HG02938 (cell line): ENCODE results near the gene PLXNB2.
"Not testable (repeated sequence)": the region's sequence is repeated elsewhere in the genome, so short reads cannot be mapped to it uniquely, and the experiment has no call there.

Source experiments
- ATAC-seq: cut with Tn5 transposase; IDR thresholded peaks from one replicate; pipeline ENCODE4 v1.9.1; 2021; ENCODE audit warnings: mild to moderate bottlenecking, moderate library complexity; ENCODE audit not compliant: unreplicated experiment

PLXNB2 gene

DNA sequence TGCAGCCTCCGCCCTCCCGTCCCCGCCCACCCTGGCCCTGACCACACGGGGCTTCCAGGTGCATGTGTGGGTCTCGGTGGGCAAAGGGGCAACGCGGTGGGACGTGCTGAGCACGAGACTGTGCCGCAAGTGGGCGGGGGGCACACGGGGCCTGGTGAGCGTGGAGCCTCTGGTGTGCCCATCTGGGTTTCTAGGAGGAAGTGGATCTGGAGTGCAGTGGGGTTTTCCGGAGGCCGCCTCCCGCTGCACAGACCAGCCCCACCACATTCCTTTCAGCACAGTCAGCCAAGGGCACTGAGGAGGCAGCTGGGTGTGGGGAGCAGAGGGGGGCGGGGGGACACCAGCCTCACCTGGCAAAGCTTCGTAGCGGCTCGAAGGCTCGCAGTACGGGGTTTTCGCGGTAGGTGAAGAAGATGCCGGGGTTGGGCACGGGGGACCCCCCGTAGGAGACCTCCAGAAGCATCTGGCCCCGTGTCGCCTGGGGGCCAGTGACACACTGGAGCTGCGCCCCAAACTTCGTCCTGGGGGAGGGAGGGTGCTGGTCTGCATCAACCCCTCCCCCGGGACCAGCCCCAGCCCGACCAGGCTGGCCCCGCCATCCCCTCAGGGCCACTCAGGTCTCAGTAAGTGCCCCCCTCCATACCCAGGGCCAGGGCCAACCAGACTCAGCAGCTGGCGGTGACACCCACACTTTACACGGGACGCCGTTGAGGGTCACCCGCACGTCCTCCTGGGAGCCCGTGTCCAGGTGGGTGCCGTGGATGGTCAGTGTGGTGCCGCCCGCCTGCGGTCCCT lies 24.9 kb downstream of the PLXNB2 start:
- no peak for ATAC-seq

GRCh38 chr22:50281957-50282356 lies 25.5 kb downstream of the PLXNB2 start:
- no peak for ATAC-seq

DNA sequence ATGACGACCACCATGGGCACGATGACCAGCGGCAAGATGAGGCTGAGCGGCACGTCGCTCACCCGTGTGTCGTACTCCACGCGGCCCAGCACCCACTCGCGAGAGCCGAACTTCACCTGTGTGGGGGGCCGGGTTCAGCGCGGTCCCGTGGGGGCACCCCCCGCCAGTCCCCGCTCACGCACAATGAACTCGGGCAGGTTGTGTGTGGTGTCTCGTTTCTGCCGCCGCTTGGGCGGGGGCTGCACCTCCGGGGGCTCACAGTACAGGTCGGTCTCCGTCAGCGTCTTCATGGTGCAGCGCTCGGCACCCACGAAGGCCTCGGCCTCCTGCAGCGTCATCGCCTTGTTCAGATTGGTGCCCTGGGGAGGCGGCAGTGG lies 26.1 kb downstream of the PLXNB2 start:
- ATAC-seq = no peak

DNA sequence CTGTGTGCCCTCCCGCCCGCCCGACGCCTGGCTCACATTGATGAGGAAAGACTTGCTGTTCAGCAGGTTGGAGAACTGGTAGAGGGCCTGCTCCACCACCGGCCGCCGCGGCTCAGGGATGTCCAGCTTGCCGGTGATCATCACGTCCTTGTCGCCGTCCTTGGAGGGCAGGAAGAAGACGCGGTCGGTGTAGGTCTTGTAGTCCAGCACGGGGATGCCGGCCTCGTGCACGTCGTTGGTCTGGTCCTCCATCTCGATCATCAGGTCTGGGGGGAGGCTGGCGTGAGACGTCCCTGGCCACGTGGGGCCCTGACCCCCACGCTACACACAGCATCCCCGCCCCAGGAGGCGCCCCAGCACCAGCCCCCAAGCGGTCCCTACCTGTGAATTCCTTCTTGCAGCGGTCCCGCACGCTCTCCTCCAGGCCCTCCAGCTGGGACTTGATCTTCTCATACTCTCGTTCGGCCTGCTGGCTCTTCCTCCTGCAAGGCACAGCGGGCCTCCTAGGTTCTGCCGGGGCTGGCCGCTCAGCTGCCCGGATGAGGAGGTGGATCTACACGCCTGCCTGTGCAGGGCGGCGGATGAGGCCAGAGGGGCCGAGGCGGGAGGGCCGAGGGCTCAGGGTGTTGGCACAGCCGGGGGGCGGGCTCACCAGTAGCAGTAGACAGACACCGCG lies 26.6 kb downstream of the PLXNB2 start:
- ATAC-seq = no peak

GRCh38 chr22:50280022-50280707 lies 27.3 kb downstream of the PLXNB2 start:
- ATAC-seq = no peak

- ATAC-seq = no peak
Observed at GRCh38 chr22:50278956-50279619, 28.4 kb downstream of the PLXNB2 start.

GRCh38 chr22:50278461-50278860 lies 29.0 kb downstream of the PLXNB2 start:
- no peak for ATAC-seq

DNA sequence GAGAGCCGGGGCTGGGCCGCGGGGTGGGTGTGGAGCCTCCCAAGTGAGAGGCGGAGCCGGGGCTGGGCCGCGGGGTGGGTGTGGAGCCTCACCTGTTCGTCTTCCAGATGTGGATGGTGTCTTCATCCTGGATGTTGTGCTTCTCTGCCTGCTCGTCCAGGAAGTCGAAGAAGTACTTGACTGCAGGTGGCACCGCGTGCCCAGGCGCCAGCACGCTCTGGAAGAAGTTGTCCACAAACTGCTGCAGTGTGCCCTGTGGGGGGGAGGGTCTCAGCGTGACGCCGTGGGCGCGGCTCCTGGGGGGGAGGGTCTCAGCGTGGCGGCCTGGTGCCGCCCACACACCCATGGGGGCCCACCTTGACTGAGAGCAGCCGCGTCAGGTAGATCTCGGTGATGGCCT lies 29.7 kb downstream of the PLXNB2 start:
- no peak for ATAC-seq

- ATAC-seq = no peak
Observed at GRCh38 chr22:50276143-50276542, 31.3 kb downstream of the PLXNB2 start.

- no peak for ATAC-seq
Observed at GRCh38 chr22:50275181-50276055, 32.0 kb downstream of the PLXNB2 start.

DNA sequence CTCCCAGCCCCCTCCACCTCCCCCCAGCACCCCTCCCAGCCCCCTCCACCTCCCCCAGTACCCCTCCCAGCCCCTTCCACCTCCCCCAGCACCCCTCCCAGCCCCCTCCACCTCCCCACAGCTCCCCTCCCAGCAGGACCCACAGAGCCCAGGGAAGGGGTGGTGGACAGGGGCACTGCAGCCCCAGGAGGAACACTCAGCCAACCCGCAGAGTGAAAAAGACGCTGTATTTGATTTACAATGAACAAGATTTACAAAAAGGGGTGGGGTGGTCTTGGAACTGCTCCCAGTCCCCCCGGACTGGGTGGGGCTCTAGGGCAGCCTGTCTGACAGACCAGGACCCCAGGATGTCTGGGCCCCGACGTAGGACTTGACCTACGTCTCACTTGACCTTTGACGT lies 32.7 kb downstream of the PLXNB2 start:
- no peak for ATAC-seq

- no peak for ATAC-seq
Observed at GRCh38 chr22:50274311-50274710, 33.1 kb downstream of the PLXNB2 start.

GRCh38 chr22:50273781-50274180 lies 33.7 kb downstream of the PLXNB2 start:
- not testable (repeated sequence) for ATAC-seq

DNA sequence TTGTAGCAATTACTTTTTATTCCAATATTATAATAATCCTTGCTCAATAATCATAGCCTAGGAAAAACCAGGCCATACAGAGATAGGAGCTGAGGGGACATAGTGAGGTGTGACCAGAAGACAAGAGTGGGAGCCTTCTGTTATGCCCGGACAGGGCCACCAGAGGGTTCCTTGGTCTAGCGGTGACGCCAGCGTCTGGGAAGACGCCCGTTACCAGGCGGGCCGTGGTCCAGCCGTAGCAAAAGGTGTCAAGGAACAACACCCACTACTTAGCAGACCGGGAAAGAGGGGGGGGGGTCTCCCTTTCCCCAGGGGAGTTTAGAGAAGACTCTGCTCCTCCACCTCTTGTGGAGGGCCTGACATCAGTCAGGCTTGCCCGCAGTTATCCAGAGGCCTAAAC lies 34.1 kb downstream of the PLXNB2 start:
- not testable (repeated sequence) for ATAC-seq

DNA sequence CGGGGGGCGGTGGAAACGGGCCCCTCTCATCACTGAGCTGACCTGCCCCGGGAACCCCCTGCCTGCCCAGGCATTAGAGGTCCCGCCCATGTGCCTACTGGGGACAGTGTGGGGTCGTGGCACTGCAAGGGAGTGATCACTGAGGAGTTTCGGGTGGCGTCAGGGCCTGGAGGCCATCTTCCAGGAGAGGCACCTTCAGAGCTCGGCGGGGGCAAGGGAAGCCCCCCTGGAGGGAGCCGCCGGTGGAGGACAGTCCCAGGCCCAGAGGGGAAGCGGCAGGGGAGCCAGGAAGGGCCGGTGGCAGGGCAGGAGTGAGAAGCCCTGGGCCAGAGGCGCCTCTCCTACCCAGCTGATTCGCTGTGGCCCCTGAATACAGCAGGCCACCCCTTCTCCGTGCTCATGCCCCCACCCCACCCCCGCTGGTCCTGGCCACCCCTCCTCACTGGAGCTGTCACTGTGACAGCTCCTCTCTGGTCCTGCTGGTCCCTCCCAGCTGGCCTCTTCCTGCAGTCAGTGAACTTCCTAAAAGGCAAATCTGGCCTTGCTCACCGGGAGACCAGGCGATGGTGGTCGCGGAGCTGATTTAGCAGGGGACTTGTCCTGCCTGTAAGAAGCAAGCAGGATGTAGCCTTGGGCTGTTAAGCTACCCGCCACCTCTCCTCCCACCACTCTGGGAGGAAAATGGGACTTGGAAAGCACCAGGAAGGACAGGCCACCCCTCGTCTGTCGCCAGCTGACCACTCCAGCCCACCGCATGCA lies 35.2 kb downstream of the PLXNB2 start:
- ATAC-seq = no peak

DNA sequence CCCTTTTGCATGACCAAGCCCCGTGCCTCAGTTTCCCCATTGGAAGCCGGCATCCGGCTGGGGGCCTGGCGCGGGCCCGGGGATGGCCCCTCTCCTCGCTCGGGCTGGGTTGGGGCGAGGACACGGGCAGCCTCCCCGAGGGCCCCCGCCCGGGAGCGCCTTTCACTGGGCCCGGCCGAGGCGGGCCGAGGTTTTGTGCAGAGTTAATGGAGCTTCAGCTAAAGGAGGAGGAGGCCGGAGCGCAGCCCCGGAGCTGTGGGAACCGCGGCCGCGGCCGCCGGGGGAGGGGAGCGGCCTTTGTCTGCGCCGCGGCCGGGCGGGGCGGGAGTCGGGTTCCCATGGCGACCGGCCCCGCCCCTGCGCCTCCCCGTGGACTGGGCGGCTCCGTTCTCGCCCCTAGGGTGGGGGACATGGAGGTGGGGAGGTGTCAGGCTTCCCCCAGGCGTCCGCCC lies 35.9 kb downstream of the PLXNB2 start:
- no peak for ATAC-seq

GRCh38 chr22:50270666-50271394 lies 36.6 kb downstream of the PLXNB2 start:
- ATAC-seq = no peak

DNA sequence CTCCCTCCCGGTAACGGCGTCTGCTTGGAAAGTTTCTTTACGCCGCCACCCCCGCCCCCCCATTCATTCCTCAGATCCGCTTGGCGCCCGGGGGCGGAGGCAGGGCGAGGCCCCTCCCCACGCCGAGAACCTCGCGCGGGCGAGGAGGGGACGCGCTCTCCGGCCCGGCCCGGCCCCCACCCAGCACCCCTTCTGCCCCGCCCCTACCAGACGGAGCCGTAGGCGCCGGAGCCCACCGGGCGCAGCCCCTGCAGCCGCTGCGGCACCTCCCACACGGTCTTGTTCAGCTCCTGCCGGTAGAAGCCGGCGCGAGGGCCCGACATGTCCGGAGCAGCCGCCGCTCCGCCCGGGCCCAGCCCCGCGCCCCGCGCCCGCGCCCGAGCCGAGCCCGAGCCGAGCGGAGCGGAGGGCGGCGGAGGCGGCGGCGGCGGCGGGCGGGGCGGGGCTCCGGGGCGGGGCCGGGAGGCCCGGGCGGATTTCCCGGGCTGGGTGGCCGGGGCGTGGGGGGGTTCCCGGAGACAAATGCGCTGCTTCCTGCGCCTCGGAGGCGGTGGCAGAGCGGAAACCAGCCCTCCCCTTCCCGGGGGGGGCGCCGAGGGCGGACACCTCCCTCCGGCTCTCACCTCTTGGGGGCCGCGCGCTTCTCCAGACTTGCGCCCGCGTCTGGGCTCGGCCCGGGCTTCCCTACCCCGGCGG lies 37.3 kb downstream of the PLXNB2 start, which contains the start of gene MAPK11:
Gene MAPK11 (minus strand): TSS at position 411 of the 696 bp plus-strand sequence. CDS start 88 bp downstream, at position 323.
- no peak for ATAC-seq
